Raji (cell line): Measurements from ENCODE around the gene FAM204A.

ENCODE experiments used
- POLR2A ChIP-seq: IDR thresholded peaks from 2 replicates; pipeline ENCODE4 v1.6.1; 2011; ENCODE audit warnings: low read depth, low read length, control low read depth; ENCODE audit not compliant: insufficient read depth

The FAM204A gene

GRCh38 chr10:118307220-118307619 is 34.9 kb downstream of the FAM204A start:
- TF ChIP-seq POLR2A, result no peak

- TF ChIP-seq POLR2A, result no peak
These were observed 36.4 kb downstream of the FAM204A start for GRCh38 chr10:118305730-118306129.

GRCh38 chr10:118304521-118304920 is 37.6 kb downstream of the FAM204A start:
- TF ChIP-seq POLR2A, result no peak

GRCh38 chr10:118301211-118301610 is 40.9 kb downstream of the FAM204A start:
- TF ChIP-seq POLR2A, result no peak

- TF ChIP-seq POLR2A, result no peak
These were observed 41.8 kb downstream of the FAM204A start for GRCh38 chr10:118300320-118300719.

- TF ChIP-seq POLR2A, result no peak
These were observed 43.3 kb downstream of the FAM204A start for GRCh38 chr10:118298787-118299186.

- TF ChIP-seq POLR2A, result no peak
These were observed 51.0 kb downstream of the FAM204A start for GRCh38 chr10:118291122-118291521.

- no peak for TF ChIP-seq POLR2A
These were observed 51.6 kb downstream of the FAM204A start for GRCh38 chr10:118290471-118290995.

- TF ChIP-seq POLR2A, result no peak
These were observed 54.9 kb downstream of the FAM204A start for GRCh38 chr10:118287076-118287806.

- TF ChIP-seq POLR2A, result no peak
These were observed 55.9 kb downstream of the FAM204A start for GRCh38 chr10:118286051-118286838.

GRCh38 chr10:118282670-118283069 is 59.5 kb downstream of the FAM204A start:
- TF ChIP-seq POLR2A, result no peak

GRCh38 chr10:118278649-118279048 is 63.5 kb downstream of the FAM204A start:
- TF ChIP-seq POLR2A, result no peak

GRCh38 chr10:118277871-118278270 is 64.3 kb downstream of the FAM204A start:
- TF ChIP-seq POLR2A, result no peak

GRCh38 chr10:118276727-118277126 is 65.4 kb downstream of the FAM204A start:
- TF ChIP-seq POLR2A, result no peak

GRCh38 chr10:118276204-118276603 is 65.9 kb downstream of the FAM204A start:
- TF ChIP-seq POLR2A, result no peak

GRCh38 chr10:118273662-118274061 is 68.5 kb downstream of the FAM204A start:
- no peak for TF ChIP-seq POLR2A
